Uterus (tissue), 4 donors: Measurements from ENCODE around the gene FRMD4B. TPM values are rescaled to one million over a fixed set of nuclear protein-coding genes. Genes with fewer than 3 reads are reported as not detected.

ENCODE experiments used
- DNase-seq, 2 donors: peaks; one replicate each; pipeline ENCODE4 v3.0.0-alpha.2; 2019 to 2020
- H3K27ac ChIP-seq, 2 donors: fragments of 200-600 bp; sonication (generic); 1 replicate in 1 of 2; 2 replicates in 1 of 2; pipeline ENCODE4 v1.5.1; 2016 to 2018
- H3K27me3 ChIP-seq, 2 donors: fragments of 200-600 bp; sonication (generic); one replicate each; pipeline ENCODE4 v1.5.1; 2018 to 2019; ENCODE audit warnings: control low read depth in 1 of 2
- H3K36me3 ChIP-seq, 2 donors: fragments of 200-600 bp; sonication (generic); one replicate each; pipeline ENCODE4 v1.5.1; 2019; ENCODE audit warnings: control low read depth in 1 of 2
- H3K4me1 ChIP-seq, 2 donors: fragments of 200-600 bp; sonication (generic); one replicate each; pipeline ENCODE4 v1.5.1; 2018 to 2019; ENCODE audit warnings: control low read depth in 1 of 2
- H3K4me3 ChIP-seq, 2 donors: fragments of 200-600 bp; sonication (generic); 1 replicate in 1 of 2; 2 replicates in 1 of 2; pipeline ENCODE4 v1.5.1; 2018 to 2019; ENCODE audit warnings: mild to moderate bottlenecking in 1 of 2
- H3K9me3 ChIP-seq, 2 donors: fragments of 200-600 bp; sonication (generic); one replicate each; pipeline ENCODE4 v1.5.1; 2019; ENCODE audit warnings: control low read depth in 1 of 2
- POLR2A ChIP-seq, 2 donors: fragments of 450-650 bp; IDR thresholded peaks; one replicate each; pipeline ENCODE4 v1.6.1; 2016; ENCODE audit warnings: antibody characterized with exemption in 2 of 2, mild to moderate bottlenecking in 1 of 2, moderate library complexity in 1 of 2
- intact Hi-C: fragments of 100-400 bp; cut with DNase I; formaldehyde crosslinking; loops from one replicate; pipeline ENCODE4 v1.15.1; 2023; ENCODE audit warnings: low total_unique reads
- total RNA-seq, 4 donors: library from RNA; depleted of rRNA in 3 of 4; stranded (reverse); fragments of >200 nt in 3 of 4; gene quantifications; one replicate each; pipeline versions ENCODE4 v1.1.0 to v1.2.4, GENCODE V29; 2014 to 2023
- TF ChIP-seq, protein P1 (sequence below), 4 experiments: fragments of 200-600 bp in 2 of 4; fragments of 450-650 bp in 2 of 4; sonication (generic) in 2 of 4; IDR thresholded peaks; one replicate each; pipeline ENCODE4 v1.5.1; 2016 to 2019; ENCODE audit warnings: antibody characterized with exemption in 4 of 4, mild to moderate bottlenecking in 2 of 4, moderate library complexity in 1 of 4
- donor health status: DM: yes; HTN: yes; CAD: no.

The FRMD4B gene
- total RNA-seq, 4 donors from 2014 or later = 9.4 to 87.0 (median 23.6) TPM

DNA sequence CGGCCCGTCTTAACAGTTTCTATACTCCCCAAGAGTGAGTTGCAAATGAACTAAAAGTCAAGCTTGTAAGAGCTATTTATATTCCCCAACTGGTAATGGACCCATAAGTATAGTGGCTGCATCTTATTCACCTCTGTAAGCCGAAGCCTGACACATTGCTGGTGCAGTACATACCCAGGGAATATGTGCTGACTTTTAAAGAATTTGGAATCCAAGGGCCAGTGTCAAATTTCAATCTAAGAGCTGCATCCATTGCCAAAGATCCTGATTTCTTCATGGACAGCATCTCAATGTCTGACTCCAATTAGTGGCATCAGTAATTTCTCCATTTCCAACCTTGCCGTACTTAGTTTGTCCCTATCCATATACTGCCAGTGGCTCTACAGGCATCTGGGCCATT lies 42.0 kb downstream of the FRMD4B start:
- intact Hi-C loops = no loop called here
- DNase-seq = no peak
- no peaks in the 10 kb centered on the region for H3K9me3 ChIP-seq
- no peak overlapping the region for H3K27ac ChIP-seq
- no peaks in the 10 kb centered on the region for H3K27me3 ChIP-seq
- TF ChIP-seq, protein P1, sequence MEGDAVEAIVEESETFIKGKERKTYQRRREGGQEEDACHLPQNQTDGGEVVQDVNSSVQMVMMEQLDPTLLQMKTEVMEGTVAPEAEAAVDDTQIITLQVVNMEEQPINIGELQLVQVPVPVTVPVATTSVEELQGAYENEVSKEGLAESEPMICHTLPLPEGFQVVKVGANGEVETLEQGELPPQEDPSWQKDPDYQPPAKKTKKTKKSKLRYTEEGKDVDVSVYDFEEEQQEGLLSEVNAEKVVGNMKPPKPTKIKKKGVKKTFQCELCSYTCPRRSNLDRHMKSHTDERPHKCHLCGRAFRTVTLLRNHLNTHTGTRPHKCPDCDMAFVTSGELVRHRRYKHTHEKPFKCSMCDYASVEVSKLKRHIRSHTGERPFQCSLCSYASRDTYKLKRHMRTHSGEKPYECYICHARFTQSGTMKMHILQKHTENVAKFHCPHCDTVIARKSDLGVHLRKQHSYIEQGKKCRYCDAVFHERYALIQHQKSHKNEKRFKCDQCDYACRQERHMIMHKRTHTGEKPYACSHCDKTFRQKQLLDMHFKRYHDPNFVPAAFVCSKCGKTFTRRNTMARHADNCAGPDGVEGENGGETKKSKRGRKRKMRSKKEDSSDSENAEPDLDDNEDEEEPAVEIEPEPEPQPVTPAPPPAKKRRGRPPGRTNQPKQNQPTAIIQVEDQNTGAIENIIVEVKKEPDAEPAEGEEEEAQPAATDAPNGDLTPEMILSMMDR (IDR thresholded peaks at IDR 0.05) = no peak
- TF ChIP-seq POLR2A (IDR thresholded peaks at IDR 0.05) = no peak
- H3K36me3 ChIP-seq = no peaks in the 10 kb centered on the region
- H3K4me3 ChIP-seq = no peak overlapping the region
- no peaks in the 10 kb centered on the region for H3K4me1 ChIP-seq

DNA sequence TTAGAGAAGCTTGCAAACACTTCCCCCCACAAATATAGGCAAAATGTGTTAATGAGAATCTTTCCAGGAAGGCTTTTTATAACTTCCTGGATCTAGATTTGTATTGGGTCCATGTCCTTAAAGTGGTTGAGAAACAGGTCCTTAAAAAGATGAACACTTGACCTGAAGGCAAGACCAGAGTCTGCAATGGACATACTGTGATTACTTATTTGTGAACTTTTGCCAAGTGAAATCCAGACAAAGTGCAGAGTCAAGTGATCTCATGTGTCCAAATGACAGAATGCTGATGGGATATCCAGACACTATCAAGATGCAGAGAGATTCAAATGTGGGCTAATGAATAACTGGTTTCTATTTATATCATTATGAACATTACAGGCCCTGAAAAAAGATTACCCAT lies 43.8 kb downstream of the FRMD4B start:
- Histone ChIP-seq H3K9me3 (no peaks in the 10 kb centered on the region), H3K27ac (no peak overlapping the region), H3K4me1 (no peaks in the 10 kb centered on the region), H3K36me3 (no peaks in the 10 kb centered on the region), H3K27me3 (no peaks in the 10 kb centered on the region), H3K4me3 (no peak overlapping the region)
- no peak for TF ChIP-seq POLR2A (IDR thresholded peaks at IDR 0.05)
- TF ChIP-seq, protein P1 (IDR thresholded peaks at IDR 0.05) = no peak
- intact Hi-C loops = no loop called here
- no peak for DNase-seq

DNA sequence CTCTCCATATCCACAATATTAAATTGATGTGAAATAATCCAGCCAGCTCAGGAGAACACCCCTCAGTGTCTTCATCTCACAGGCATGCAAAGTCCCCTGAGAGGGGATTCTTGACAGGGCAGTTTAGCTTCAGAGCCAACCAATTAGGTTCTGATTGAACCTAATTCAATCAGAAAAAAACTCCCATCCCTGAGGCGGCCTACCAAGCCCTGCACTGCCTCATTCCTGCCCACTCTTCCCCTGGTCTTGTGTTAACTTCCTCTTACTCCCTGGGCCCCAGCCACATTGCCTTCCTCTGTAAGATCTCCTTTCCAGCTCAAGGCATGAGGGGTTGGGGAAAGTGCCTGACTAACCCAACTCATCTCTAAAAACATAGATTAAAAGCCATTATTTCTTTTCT lies 46.1 kb downstream of the FRMD4B start:
- H3K27me3 ChIP-seq = no peaks in the 10 kb centered on the region
- no peak overlapping the region for H3K27ac ChIP-seq
- no peak for DNase-seq
- TF ChIP-seq POLR2A (IDR thresholded peaks at IDR 0.05) = no peak
- TF ChIP-seq, protein P1 (IDR thresholded peaks at IDR 0.05) = no peak
- no peaks in the 10 kb centered on the region for H3K9me3 ChIP-seq
- H3K4me1 ChIP-seq = no peaks in the 10 kb centered on the region
- no peaks in the 10 kb centered on the region for H3K36me3 ChIP-seq
- H3K4me3 ChIP-seq = no peak overlapping the region
- intact Hi-C loops = no loop called here

DNA sequence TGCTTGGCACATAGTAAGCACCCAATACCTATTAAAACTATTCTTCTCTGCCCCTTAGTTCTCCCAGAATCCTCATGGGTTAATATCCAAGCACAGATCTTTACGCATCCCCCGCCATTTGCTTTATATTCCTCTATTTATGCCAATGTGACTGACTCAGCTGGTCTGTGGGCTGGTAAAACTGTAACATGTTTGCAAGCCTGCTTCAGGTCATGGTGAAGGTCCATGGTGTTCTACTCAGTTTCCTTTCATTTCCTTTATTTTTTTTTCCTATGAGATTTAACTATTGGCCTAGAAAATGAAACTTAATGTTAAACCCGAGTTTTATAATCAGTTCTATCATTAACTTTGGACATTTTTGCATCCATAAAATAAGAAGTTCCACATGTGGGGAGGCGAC lies 47.0 kb downstream of the FRMD4B start:
- DNase-seq = no peak
- Histone ChIP-seq H3K9me3 (no peaks in the 10 kb centered on the region), H3K27me3 (no peaks in the 10 kb centered on the region), H3K36me3 (no peaks in the 10 kb centered on the region), H3K4me3 (no peak overlapping the region), H3K27ac (no peak overlapping the region), H3K4me1 (no peaks in the 10 kb centered on the region)
- TF ChIP-seq, protein P1 (IDR thresholded peaks at IDR 0.05) = no peak
- TF ChIP-seq POLR2A (IDR thresholded peaks at IDR 0.05) = no peak
- intact Hi-C loops = no loop called here

DNA sequence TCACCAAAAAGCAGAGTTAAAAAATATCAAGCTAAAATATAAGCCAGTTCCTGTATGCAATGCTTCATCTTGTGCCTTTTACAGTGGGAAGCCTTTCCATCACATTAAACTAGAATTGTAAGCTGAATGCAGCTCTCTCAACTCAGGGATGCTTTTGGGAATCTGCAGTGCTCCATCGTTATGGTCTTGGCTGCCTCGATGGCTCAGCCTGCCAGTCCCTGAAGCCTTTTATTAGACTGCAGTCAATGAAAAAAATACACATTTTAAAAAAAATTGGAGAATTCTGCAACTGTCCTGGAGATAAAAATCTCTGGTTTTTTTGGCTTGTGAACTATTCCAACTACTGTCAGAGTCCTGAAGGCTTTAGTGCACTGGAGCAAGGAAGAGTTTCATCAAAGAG lies 53.0 kb downstream of the FRMD4B start:
- Histone ChIP-seq H3K27ac (no peak overlapping the region), H3K4me1 (no peaks in the 10 kb centered on the region), H3K36me3 (no peaks in the 10 kb centered on the region), H3K4me3 (no peak overlapping the region), H3K27me3 (no peaks in the 10 kb centered on the region), H3K9me3 (no peaks in the 10 kb centered on the region)
- intact Hi-C loops = no loop called here
- DNase-seq = no peak
- TF ChIP-seq POLR2A (IDR thresholded peaks at IDR 0.05) = no peak
- TF ChIP-seq, protein P1 (IDR thresholded peaks at IDR 0.05) = no peak
